Measurements from ENCODE around the gene NOD2. TPM values are rescaled to one million over a fixed set of nuclear protein-coding genes. Genes with fewer than 3 reads are reported as not detected.

NOD2 gene
- total RNA-seq, 3 donors from 2014 or later, result 2.9 to 6.2 (median 3.9) TPM

- Mint-ChIP-seq H3K36me3 (ENCODE audit: insufficient read depth) (peaks cover 14% of the 10 kb centered on the region), H3K9me3 (peaks cover 6% of the 10 kb centered on the region), H3K4me1 (ENCODE audit: low read depth) (peaks cover 36% of the 10 kb centered on the region), H3K27me3 (ENCODE audit: low read depth) (no peaks in the 10 kb centered on the region), H3K4me3 (peak overlapping the region; percentile 75)
- ATAC-seq, result peak; percentile 39 to 52
- DNase-seq, result peak; percentile 87
Observed at GRCh38 chr16:50665128-50665878, 28.1 kb upstream of the NOD2 start.

GRCh38 chr16:50666658-50667496 lies 26.5 kb upstream of the NOD2 start:
- Mint-ChIP-seq H3K4me1 (ENCODE audit: low read depth) (peaks cover 42% of the 10 kb centered on the region), H3K4me3 (peak overlapping the region; percentile 76), H3K9me3 (peaks cover 10% of the 10 kb centered on the region), H3K36me3 (ENCODE audit: insufficient read depth) (peaks cover 24% of the 10 kb centered on the region), H3K27me3 (ENCODE audit: low read depth) (no peaks in the 10 kb centered on the region)
- ATAC-seq (peak; percentile 80 to 89), DNase-seq (peak; percentile 36)

DNA sequence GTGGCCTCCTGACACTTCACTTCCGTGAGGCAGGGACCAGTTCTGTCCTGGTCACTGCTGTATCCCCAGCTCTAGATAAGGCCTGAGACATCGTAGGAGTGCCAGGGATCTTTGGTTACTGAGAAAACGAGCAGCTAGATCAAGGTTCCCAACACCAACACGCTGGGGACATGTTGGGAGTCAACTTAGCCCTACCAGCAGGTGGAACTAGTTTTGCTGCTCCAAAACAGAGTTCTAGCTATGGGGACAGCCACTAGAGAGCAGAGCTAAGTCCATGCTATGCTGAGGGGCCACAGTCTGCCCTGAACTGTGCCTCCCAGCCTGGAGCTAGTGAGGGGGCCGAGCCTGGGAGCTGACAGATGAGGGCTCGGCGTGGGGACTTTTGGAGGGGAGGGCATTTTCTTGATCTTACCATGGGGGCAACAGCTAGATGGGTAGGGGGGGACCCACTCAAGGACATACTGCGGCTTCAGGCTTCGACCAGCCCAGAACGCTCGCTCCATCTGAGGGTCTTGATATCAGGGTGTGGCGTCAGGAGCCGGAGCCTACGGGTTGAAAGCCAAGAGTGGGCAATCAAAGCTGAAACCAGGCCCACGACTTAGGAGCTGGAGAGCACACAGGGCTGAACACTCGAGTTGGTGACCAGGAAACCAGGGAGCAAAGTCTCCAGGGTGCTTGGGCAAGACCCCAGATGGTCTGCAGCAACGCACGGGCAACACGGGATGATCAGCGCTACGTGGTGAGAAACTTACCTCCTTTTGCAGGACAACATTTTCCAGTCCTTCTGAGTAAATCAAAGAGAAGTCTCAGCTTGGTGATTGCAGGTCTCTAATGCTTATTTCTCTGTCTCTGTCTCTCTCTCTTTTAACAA lies 25.7 kb upstream of the NOD2 start:
- peaks cover 42% of the 10 kb centered on the region for H3K4me1 Mint-ChIP-seq (ENCODE audit: low read depth)
- no peaks in the 10 kb centered on the region for H3K27me3 Mint-ChIP-seq (ENCODE audit: low read depth)
- no peak for DNase-seq
- no peak for ATAC-seq
- peaks cover 32% of the 10 kb centered on the region for H3K36me3 Mint-ChIP-seq (ENCODE audit: insufficient read depth)
- H3K4me3 Mint-ChIP-seq, result peak overlapping the region; percentile 76
- peaks cover 10% of the 10 kb centered on the region for H3K9me3 Mint-ChIP-seq

GRCh38 chr16:50668368-50669008 lies 24.9 kb upstream of the NOD2 start:
- H3K27me3 Mint-ChIP-seq (ENCODE audit: low read depth), result no peaks in the 10 kb centered on the region
- H3K4me1 Mint-ChIP-seq (ENCODE audit: low read depth), result peaks cover 42% of the 10 kb centered on the region
- H3K4me3 Mint-ChIP-seq, result no peak overlapping the region
- H3K36me3 Mint-ChIP-seq (ENCODE audit: insufficient read depth), result peaks cover 39% of the 10 kb centered on the region
- no peak for DNase-seq
- peaks cover 11% of the 10 kb centered on the region for H3K9me3 Mint-ChIP-seq
- no peak for ATAC-seq

- DNase-seq (no peak), ATAC-seq (no peak)
- Mint-ChIP-seq H3K27me3 (ENCODE audit: low read depth) (no peaks in the 10 kb centered on the region), H3K36me3 (ENCODE audit: insufficient read depth) (peaks cover 49% of the 10 kb centered on the region), H3K4me1 (ENCODE audit: low read depth) (peaks cover 39% of the 10 kb centered on the region), H3K9me3 (peaks cover 11% of the 10 kb centered on the region), H3K4me3 (no peak overlapping the region)
Observed at GRCh38 chr16:50669741-50670140, 23.7 kb upstream of the NOD2 start.

DNA sequence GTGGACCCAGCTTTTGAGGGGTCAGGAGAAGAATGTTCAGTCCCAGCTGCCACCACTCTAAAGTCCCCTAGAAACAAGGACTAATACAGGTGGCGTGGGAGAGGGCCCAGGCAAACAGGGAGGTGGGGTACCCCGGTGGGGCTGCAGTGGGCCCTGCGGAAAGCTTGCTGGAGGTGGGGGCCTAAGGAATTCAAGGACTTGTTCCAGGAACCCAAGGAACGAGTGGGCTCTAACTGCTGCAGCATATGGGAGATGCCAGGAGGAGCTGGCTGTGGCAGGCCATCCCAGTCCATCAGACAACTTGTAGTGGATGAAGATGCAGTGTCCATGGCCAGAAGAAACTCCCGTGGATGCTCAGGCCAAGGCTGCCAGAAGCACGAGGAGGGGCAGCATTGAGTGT lies 22.9 kb upstream of the NOD2 start:
- Mint-ChIP-seq H3K4me1 (ENCODE audit: low read depth) (peaks cover 33% of the 10 kb centered on the region), H3K27me3 (ENCODE audit: low read depth) (no peaks in the 10 kb centered on the region), H3K36me3 (ENCODE audit: insufficient read depth) (peaks cover 55% of the 10 kb centered on the region), H3K4me3 (no peak overlapping the region), H3K9me3 (peaks cover 11% of the 10 kb centered on the region)
- ATAC-seq (no peak), DNase-seq (no peak)

DNA sequence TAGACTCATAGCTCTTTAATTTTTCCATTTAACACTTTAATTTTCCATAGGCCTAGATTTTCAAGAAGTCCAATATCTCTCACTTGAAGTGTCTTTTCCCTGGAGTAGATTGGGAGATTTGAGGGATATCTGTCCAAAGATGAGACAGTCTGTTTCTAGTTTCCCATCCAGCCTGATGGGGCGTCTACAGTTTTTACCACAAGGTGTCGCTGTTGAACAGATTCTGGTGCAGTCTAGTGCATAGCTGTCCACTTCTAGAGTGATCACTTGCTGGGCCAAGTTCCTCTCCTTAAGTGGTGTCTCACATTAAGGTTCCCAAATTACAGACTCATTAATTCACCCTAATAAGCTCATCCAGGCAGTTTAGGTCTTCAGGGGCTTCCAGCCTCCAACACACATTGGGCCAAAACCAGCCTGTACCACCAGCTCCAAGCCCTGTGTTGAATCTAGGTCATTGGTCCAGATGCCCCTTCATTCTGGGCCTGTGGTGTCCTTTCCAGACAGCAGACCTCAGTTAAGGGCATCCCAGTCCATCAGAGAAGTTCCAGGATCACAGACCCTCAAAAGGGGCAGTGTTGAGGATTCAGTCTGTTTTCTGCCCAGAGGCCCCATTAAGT lies 21.7 kb upstream of the NOD2 start:
- Mint-ChIP-seq H3K36me3 (ENCODE audit: insufficient read depth) (peaks cover 67% of the 10 kb centered on the region), H3K27me3 (ENCODE audit: low read depth) (no peaks in the 10 kb centered on the region), H3K4me3 (no peak overlapping the region), H3K4me1 (ENCODE audit: low read depth) (peaks cover 33% of the 10 kb centered on the region), H3K9me3 (peaks cover 11% of the 10 kb centered on the region)
- ATAC-seq (no peak), DNase-seq (peak; percentile 46)

GRCh38 chr16:50673496-50674275 lies 19.7 kb upstream of the NOD2 start:
- Mint-ChIP-seq H3K27me3 (ENCODE audit: low read depth) (no peaks in the 10 kb centered on the region), H3K4me3 (no peak overlapping the region), H3K4me1 (ENCODE audit: low read depth) (peaks cover 35% of the 10 kb centered on the region), H3K36me3 (ENCODE audit: insufficient read depth) (peaks cover 69% of the 10 kb centered on the region), H3K9me3 (peaks cover 11% of the 10 kb centered on the region)
- DNase-seq (no peak), ATAC-seq (no peak)

DNA sequence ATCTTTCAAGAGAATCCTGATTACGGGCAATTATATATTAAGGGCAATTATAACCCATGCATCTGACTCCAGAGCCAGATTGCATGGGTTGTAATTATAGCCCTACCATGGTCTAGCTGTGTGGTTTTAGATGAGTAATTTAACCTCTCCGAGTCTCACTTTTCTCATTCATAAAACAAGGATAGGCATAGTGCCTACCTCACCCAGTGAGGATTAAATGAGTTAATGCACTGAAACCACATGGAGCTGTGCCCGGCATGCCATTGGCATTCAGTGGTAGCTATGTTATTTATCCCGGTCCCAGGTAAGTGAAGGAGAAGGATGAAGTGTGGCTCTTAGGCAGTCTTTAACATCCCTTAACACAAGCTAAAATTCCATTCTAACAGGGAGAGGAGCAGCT lies 18.6 kb upstream of the NOD2 start:
- DNase-seq, result no peak
- no peak overlapping the region for H3K4me3 Mint-ChIP-seq
- H3K27me3 Mint-ChIP-seq (ENCODE audit: low read depth), result no peaks in the 10 kb centered on the region
- H3K36me3 Mint-ChIP-seq (ENCODE audit: insufficient read depth), result peaks cover 67% of the 10 kb centered on the region
- peaks cover 11% of the 10 kb centered on the region for H3K9me3 Mint-ChIP-seq
- no peak for ATAC-seq
- H3K4me1 Mint-ChIP-seq (ENCODE audit: low read depth), result peaks cover 46% of the 10 kb centered on the region

GRCh38 chr16:50675686-50676610 lies 17.5 kb upstream of the NOD2 start:
- Mint-ChIP-seq H3K4me1 (ENCODE audit: low read depth) (peaks cover 53% of the 10 kb centered on the region), H3K27me3 (ENCODE audit: low read depth) (no peaks in the 10 kb centered on the region), H3K4me3 (no peak overlapping the region), H3K9me3 (peaks cover 11% of the 10 kb centered on the region), H3K36me3 (ENCODE audit: insufficient read depth) (peaks cover 65% of the 10 kb centered on the region)
- DNase-seq, result no peak
- ATAC-seq, result no peak

DNA sequence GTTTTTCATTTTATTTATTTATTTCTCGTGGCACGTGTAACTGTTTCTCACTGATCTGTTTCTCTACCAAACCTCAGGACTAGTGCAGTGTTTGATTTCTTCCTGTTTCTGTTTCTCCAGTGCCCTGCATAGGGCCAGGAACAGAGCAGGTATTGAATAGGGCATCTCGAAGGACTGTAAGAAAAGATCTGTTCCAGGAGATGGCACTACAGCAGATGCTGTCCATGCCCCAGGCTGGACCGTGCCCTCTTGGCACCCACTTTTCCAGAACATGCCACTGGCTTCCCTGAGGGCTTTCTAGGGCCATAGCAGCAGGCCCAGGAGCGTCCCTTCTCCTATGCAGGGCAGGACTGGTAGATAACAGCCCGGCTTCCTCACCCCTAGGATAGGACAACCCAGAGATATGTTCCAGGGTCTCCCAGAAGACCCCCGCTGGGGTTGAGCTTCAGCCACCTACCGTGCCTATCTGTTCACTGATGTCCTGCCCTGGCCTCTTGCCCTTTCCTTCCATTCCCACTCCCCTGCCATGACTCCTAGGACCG lies 16.7 kb upstream of the NOD2 start:
- ATAC-seq, result no peak
- DNase-seq, result no peak
- Mint-ChIP-seq H3K4me1 (ENCODE audit: low read depth) (peaks cover 53% of the 10 kb centered on the region), H3K36me3 (ENCODE audit: insufficient read depth) (peaks cover 57% of the 10 kb centered on the region), H3K4me3 (no peak overlapping the region), H3K9me3 (peaks cover 6% of the 10 kb centered on the region), H3K27me3 (ENCODE audit: low read depth) (no peaks in the 10 kb centered on the region)

DNA sequence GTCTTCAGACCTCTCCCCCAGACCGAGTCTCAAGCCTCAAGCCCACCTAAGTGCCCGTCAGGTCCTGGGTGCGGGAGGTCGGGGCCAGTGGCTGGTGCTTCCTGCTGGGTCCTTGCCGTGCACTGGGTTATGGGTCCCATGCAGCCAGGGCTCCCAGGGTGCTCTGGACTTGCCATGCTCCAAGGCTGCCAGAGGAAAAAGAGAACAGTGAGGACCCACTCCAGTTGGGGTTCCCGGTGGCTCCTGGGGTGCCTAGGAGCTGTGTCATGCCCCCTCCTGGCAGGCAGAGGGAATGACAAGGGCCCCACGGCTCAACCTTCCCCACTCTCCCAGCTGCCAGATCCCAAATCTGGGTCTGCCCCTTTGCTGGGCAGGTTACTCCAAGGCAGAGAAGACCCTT lies 16.1 kb upstream of the NOD2 start:
- Mint-ChIP-seq H3K9me3 (peaks cover 5% of the 10 kb centered on the region), H3K27me3 (ENCODE audit: low read depth) (no peaks in the 10 kb centered on the region), H3K4me1 (ENCODE audit: low read depth) (peaks cover 57% of the 10 kb centered on the region), H3K36me3 (ENCODE audit: insufficient read depth) (peaks cover 51% of the 10 kb centered on the region), H3K4me3 (no peak overlapping the region)
- ATAC-seq (no peak), DNase-seq (no peak)

Data from activated T-cell treated with anti-CD3 and anti-CD28 coated beads, Interleukin-2, amount 50 U/mL, for 4 hours (primary cell).